Upper lobe of left lung (tissue), 4 donors: ENCODE measurements around the gene SRPRB.

Experiments
- CTCF ChIP-seq, 6 experiments: fragments of 450-650 bp in 4 of 6; fragments of 200-600 bp in 2 of 6; sonication (generic) in 2 of 6; IDR thresholded peaks; one replicate each; pipeline ENCODE4 v1.5.1; 2016 to 2019; ENCODE audit warnings: antibody characterized with exemption in 6 of 6
- EP300 ChIP-seq, 4 donors: sonication (generic); formaldehyde crosslinking; IDR thresholded peaks; one replicate each; pipeline ENCODE4 v1.5.1; 2017; ENCODE audit warnings: antibody characterized with exemption in 4 of 4, control low read depth in 2 of 4
- POLR2A ChIP-seq, 4 donors: fragments of 450-650 bp; IDR thresholded peaks; one replicate each; pipeline ENCODE4 v1.5.1; 2016 to 2017; ENCODE audit warnings: antibody characterized with exemption in 4 of 4, mild to moderate bottlenecking in 2 of 4

GRCh38 chr3:133854264-133855001 lies 48.8 kb downstream of the SRPRB start:
- no peak for TF ChIP-seq POLR2A (IDR thresholded peaks at IDR 0.05)
- no peak for TF ChIP-seq CTCF (IDR thresholded peaks at IDR 0.05)
- TF ChIP-seq EP300 (IDR thresholded peaks at IDR 0.05) = no peak
